Panc1 (cell line): Measurements from ENCODE around the gene ALOX15B. TPM values are rescaled to one million over a fixed set of nuclear protein-coding genes. Genes with fewer than 3 reads are reported as not detected.

Experiments used
- ATAC-seq: fragments of 200-7000 bp; cut with Tn5 transposase; 2 replicates; pipeline ENCODE4 v1.9.1; 2020; ENCODE audit warnings: mild to moderate bottlenecking, moderate library complexity
- BruUV-seq: library from RNA; stranded (reverse); fragments of 400-500 nt; replicated peaks from 2 replicates; lab custom pipeline; 2021; lab: Mats Ljungman, UMichigan
- CTCF ChIA-PET: fragments of 300-600 bp; sonication (Branson Sonifier 250); formaldehyde crosslinking; loops from one replicate; lab custom pipeline; 2022; ENCODE audit warnings: antibody characterized with exemption; lab: Charles Lee
- POLR2A ChIA-PET: fragments of 300-600 bp; sonication (Branson Sonifier 250); formaldehyde crosslinking; loops from one replicate; lab custom pipeline; 2022; ENCODE audit warnings: antibody characterized with exemption; lab: Charles Lee
- DNase-seq: peaks from one replicate; pipeline ENCODE4 v3.0.0-alpha.2; 2010; ENCODE audit warnings: low read depth, low spot score
- H3K27ac ChIP-seq: 2 replicates; pipeline ENCODE4 v1.5.1; 2011; ENCODE audit warnings: mild to moderate bottlenecking, low read length, inconsistent platforms
- H3K27me3 ChIP-seq: fragments of 200-500 bp; sonication (Bioruptor generic); 2 replicates; pipeline ENCODE4 v1.6.0; 2014; ENCODE audit warnings: low read length, inconsistent platforms; ENCODE audit not compliant: control insufficient read depth, insufficient read depth
- H3K36me3 ChIP-seq: fragments of 200-500 bp; sonication (Bioruptor generic); 2 replicates; pipeline ENCODE4 v1.5.1; 2014; ENCODE audit warnings: inconsistent platforms, mild to moderate bottlenecking, low read length, moderate library complexity; ENCODE audit not compliant: control insufficient read depth, insufficient read depth
- H3K4me1 ChIP-seq: 2 replicates; pipeline ENCODE4 v1.5.1; 2011; ENCODE audit warnings: inconsistent platforms, mild to moderate bottlenecking, low read length, moderate library complexity; ENCODE audit not compliant: control insufficient read depth, insufficient read depth
- H3K4me3 ChIP-seq, 2 experiments: 2 replicates each; pipeline ENCODE4 v1.5.1; 2011 to 2012; ENCODE audit warnings: low read depth in 2 of 2, low read length in 2 of 2, mild to moderate bottlenecking in 2 of 2, inconsistent platforms in 1 of 2, moderate library complexity in 1 of 2
- H3K9me3 ChIP-seq: fragments of 200-500 bp; sonication (Bioruptor generic); 2 replicates; pipeline ENCODE4 v1.5.1; 2014; ENCODE audit warnings: low read depth, mild to moderate bottlenecking, inconsistent platforms, low read length, moderate library complexity; ENCODE audit not compliant: control insufficient read depth, insufficient read depth
- POLR2AphosphoS5 ChIP-seq: IDR thresholded peaks from 2 replicates; pipeline ENCODE4 v1.6.1; 2012; ENCODE audit warnings: mild to moderate bottlenecking, low read depth, low read length, moderate library complexity
- SIN3A ChIP-seq: IDR thresholded peaks from 2 replicates; pipeline ENCODE4 v1.6.1; 2012; ENCODE audit warnings: low read depth, mild to moderate bottlenecking, low read length, moderate library complexity, borderline replicate concordance; ENCODE audit not compliant: insufficient read depth
- TCF7L2 ChIP-seq: IDR thresholded peaks from 2 replicates; pipeline ENCODE4 v1.6.1; 2011; ENCODE audit warnings: mild to moderate bottlenecking, low read depth, low read length, inconsistent platforms
- in situ Hi-C: cut with HindIII; loops from 2 replicates; pipeline ENCODE4 v1.10.0; 2016; ENCODE audit warnings: low sequenced_read_pairs, low pct_unique_long_range_greater_than_20kb
- intact Hi-C: fragments of 100-400 bp; cut with micrococcal nuclease; formaldehyde crosslinking; loops from one replicate; pipeline ENCODE4 v1.10.0; 2022; ENCODE audit not compliant: unreplicated experiment
- total RNA-seq: library from RNA; stranded (reverse); gene quantifications from one replicate; pipeline ENCODE4 v1.2.1, GENCODE V29; 2021; ENCODE audit not compliant: unreplicated experiment
- TF ChIP-seq, protein P1 (sequence below): fragments of 450-650 bp; IDR thresholded peaks from 2 replicates; pipeline ENCODE4 v1.5.1; 2017; ENCODE audit warnings: mild to moderate bottlenecking
- TF ChIP-seq, protein P2 (sequence below), 2 experiments: IDR thresholded peaks; 2 replicates each; pipeline ENCODE4 v1.6.1; 2011 to 2012; ENCODE audit warnings: low read depth in 2 of 2, control low read depth in 1 of 2, low read length in 1 of 2, mild to moderate bottlenecking in 1 of 2, moderate library complexity in 1 of 2; ENCODE audit not compliant: insufficient read depth in 1 of 2

The ALOX15B gene
- total RNA-seq, 1 experiment from 2014 or later, result not detected

DNA sequence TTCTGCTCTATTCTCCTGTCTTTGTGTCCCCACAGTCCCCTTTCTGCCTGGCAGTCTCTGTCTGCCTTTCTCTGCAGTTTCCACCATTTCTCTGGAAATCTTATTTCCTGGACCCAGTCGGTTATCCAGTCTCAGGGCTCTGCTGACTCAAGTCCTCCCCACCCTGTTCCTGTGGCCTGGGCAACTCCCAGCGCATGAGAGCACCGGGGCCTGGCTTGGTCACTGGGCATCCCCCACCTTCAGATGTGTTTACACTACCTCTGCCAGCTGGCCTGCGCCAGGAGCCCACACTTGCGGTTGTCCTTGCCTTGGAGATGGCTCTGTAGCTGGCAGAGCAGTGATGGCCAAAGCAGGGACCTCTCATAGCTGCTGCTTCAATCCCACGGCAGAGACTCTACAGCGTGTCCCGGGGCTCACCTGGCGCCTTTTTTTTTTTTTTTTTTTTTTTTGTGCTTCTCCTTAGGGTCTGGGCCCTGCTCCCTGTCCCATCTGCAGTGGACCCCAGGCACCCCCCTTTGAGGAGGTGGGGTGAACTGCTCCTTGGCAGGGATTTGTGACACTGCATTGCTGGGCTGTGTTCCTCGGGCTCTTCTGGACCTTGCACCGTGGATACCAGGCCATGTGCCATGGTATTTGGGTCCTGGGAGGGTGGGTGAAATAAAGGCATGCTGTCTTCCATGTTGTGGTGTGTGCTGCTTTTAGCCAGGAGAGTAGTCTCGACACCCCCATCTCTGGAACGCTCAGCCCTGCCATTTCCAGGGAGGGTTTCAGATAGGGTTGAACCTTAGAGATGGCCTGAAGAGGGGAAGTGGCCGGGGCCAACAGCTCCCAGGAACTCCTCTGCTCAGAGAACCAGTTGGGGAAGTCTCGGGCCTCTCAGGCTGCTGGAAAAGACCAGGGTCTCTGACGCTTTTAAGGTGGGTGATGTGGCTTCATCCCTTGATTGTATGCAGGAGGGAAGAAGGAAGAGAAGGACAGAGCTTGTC, 18.9 kb upstream of the ALOX15B start:
- Histone ChIP-seq H3K27me3 (no peaks in the 10 kb centered on the region), H3K9me3 (no peaks in the 10 kb centered on the region), H3K36me3 (no peaks in the 10 kb centered on the region), H3K4me3 (no peak overlapping the region), H3K4me1 (no peaks in the 10 kb centered on the region), H3K27ac (no peak overlapping the region)
- TF ChIP-seq, protein P1, sequence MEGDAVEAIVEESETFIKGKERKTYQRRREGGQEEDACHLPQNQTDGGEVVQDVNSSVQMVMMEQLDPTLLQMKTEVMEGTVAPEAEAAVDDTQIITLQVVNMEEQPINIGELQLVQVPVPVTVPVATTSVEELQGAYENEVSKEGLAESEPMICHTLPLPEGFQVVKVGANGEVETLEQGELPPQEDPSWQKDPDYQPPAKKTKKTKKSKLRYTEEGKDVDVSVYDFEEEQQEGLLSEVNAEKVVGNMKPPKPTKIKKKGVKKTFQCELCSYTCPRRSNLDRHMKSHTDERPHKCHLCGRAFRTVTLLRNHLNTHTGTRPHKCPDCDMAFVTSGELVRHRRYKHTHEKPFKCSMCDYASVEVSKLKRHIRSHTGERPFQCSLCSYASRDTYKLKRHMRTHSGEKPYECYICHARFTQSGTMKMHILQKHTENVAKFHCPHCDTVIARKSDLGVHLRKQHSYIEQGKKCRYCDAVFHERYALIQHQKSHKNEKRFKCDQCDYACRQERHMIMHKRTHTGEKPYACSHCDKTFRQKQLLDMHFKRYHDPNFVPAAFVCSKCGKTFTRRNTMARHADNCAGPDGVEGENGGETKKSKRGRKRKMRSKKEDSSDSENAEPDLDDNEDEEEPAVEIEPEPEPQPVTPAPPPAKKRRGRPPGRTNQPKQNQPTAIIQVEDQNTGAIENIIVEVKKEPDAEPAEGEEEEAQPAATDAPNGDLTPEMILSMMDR, result no peak
- TF ChIP-seq TCF7L2 (no peak), SIN3A (no peak), POLR2AphosphoS5 (no peak)
- TF ChIP-seq, protein P2, sequence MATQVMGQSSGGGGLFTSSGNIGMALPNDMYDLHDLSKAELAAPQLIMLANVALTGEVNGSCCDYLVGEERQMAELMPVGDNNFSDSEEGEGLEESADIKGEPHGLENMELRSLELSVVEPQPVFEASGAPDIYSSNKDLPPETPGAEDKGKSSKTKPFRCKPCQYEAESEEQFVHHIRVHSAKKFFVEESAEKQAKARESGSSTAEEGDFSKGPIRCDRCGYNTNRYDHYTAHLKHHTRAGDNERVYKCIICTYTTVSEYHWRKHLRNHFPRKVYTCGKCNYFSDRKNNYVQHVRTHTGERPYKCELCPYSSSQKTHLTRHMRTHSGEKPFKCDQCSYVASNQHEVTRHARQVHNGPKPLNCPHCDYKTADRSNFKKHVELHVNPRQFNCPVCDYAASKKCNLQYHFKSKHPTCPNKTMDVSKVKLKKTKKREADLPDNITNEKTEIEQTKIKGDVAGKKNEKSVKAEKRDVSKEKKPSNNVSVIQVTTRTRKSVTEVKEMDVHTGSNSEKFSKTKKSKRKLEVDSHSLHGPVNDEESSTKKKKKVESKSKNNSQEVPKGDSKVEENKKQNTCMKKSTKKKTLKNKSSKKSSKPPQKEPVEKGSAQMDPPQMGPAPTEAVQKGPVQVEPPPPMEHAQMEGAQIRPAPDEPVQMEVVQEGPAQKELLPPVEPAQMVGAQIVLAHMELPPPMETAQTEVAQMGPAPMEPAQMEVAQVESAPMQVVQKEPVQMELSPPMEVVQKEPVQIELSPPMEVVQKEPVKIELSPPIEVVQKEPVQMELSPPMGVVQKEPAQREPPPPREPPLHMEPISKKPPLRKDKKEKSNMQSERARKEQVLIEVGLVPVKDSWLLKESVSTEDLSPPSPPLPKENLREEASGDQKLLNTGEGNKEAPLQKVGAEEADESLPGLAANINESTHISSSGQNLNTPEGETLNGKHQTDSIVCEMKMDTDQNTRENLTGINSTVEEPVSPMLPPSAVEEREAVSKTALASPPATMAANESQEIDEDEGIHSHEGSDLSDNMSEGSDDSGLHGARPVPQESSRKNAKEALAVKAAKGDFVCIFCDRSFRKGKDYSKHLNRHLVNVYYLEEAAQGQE (IDR thresholded peaks at IDR 0.05; ENCODE audit: insufficient read depth in 1 of 2, low read depth in 2 of 2, low read length in 1 of 2), result no peak
- DNase-seq (no peak), ATAC-seq (no peak)
- in situ Hi-C loops, result no loop called here
- CTCF ChIA-PET, result interaction anchor here (0.7 kb wide), 2 partner anchors 92 to 306 kb away, joined by 10 to 15 read pairs; no protein-coding TSS in a partner anchor
- POLR2A ChIA-PET, result interaction anchor here (0.6 kb wide), 2 partner anchors 81 to 472 kb away, joined by 4 to 32 read pairs; no protein-coding TSS in a partner anchor
- intact Hi-C loops, result no loop called here
- no TSS peak for BruUV-seq

DNA sequence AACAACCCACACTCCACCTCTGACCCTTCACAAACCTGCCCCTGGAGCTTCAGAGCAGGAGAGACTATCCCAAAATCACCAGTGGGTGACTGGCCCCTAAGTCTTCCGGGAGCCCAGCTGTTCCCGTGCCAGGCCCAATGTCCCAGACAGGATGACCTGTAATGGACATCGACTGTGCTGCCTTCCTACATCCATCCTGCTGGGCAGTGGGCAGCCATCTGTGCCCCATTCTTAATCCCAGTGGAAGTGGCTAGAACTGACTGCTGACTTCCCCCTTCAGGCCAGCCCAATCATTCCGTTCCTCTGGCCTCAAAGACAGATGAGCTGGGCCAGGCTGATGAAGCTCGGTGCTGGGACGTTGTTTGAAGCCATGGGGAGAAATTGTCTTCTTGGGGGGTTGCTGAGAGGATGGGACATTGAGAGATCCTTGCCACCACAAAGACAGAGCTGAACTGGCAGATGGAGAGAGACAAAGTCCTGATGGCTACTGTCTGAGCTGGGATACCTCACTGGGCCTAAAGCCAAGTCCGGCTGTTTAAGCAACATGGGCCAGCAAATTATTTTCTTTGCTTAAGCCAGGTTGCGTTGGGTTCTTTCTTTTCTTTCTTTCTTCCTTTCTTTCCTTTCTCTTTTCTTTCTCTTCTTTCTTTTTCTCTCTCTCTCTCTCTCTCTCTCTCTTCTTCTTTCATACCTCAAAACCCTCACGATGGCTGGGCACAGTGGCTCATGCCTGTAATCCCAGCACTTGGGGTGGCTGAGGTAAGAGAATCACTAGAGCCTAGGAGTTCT, 17.9 kb upstream of the ALOX15B start:
- in situ Hi-C loops (no loop called here), intact Hi-C loops (no loop called here)
- Histone ChIP-seq H3K27ac (no peak overlapping the region), H3K4me1 (no peaks in the 10 kb centered on the region), H3K9me3 (no peaks in the 10 kb centered on the region), H3K4me3 (no peak overlapping the region), H3K27me3 (no peaks in the 10 kb centered on the region), H3K36me3 (no peaks in the 10 kb centered on the region)
- BruUV-seq, result no TSS peak
- TF ChIP-seq, protein P1, result no peak
- TF ChIP-seq POLR2AphosphoS5 (no peak), TCF7L2 (no peak), SIN3A (no peak)
- TF ChIP-seq, protein P2 (IDR thresholded peaks at IDR 0.05; ENCODE audit: insufficient read depth in 1 of 2, low read depth in 2 of 2, low read length in 1 of 2), result no peak
- POLR2A ChIA-PET, result no interaction called here
- ATAC-seq, result no peak
- DNase-seq, result no peak
- CTCF ChIA-PET, result no interaction called here
